ENCODE measurements around the gene SLC6A14.

The SLC6A14 gene

GRCh38 chrX:116436358-116436816 lies at the start of gene SLC6A14:
TSS of gene SLC6A14 (plus strand) at chrX:116436606. CDS start at chrX:116436710, 104 bp downstream.
- DNase-seq: no peak

GRCh38 chrX:116395752-116396151 lies 40.7 kb upstream of the SLC6A14 start:
- no peak for DNase-seq

- no peak for DNase-seq
Observed at GRCh38 chrX:116399681-116400080, 36.7 kb upstream of the SLC6A14 start.

- no peak for DNase-seq
Observed at GRCh38 chrX:116409219-116409618, 27.2 kb upstream of the SLC6A14 start.

- no peak for DNase-seq
Observed at GRCh38 chrX:116413273-116413672, 23.1 kb upstream of the SLC6A14 start.

- no peak for DNase-seq
Observed at GRCh38 chrX:116417214-116417613, 19.2 kb upstream of the SLC6A14 start.

- no peak for DNase-seq
Observed at GRCh38 chrX:116417968-116418367, 18.4 kb upstream of the SLC6A14 start.

GRCh38 chrX:116427978-116428377 lies 8.4 kb upstream of the SLC6A14 start:
- DNase-seq: no peak

GRCh38 chrX:116435597-116435996 lies 809 bp upstream of the SLC6A14 start:
- no peak for DNase-seq

- no peak for DNase-seq
Observed at GRCh38 chrX:116449156-116449555, 12.8 kb downstream of the SLC6A14 start.

- DNase-seq: no peak
Observed at GRCh38 chrX:116462822-116463221, 26.4 kb downstream of the SLC6A14 start, which contains the start of gene CT83. TSS of gene CT83 (minus strand) at chrX:116462976. CDS start at chrX:116462856, 120 bp downstream.

GRCh38 chrX:116480059-116480458 lies 43.7 kb downstream of the SLC6A14 start:
- no peak for DNase-seq

GRCh38 chrX:116490104-116490503 lies 53.7 kb downstream of the SLC6A14 start:
- no peak for DNase-seq

- no peak for DNase-seq
Observed at GRCh38 chrX:116493271-116493670, 56.9 kb downstream of the SLC6A14 start.

GRCh38 chrX:116499780-116500179 lies 63.4 kb downstream of the SLC6A14 start:
- no peak for DNase-seq

All from NCI-H1436 (cell line).